Measurements from ENCODE around the gene ABCC11. TPM values are rescaled to one million over a fixed set of nuclear protein-coding genes. Genes with fewer than 3 reads are reported as not detected.
A peak's percentile ranks its signal among the peaks of the same experiment; 100 is the strongest.
"Not testable (repeated sequence)": the region's sequence is repeated elsewhere in the genome, so short reads cannot be mapped to it uniquely, and the experiment has no call there.

Gene ABCC11
- total and polyA plus RNA-seq, 2 experiments from 2014 or later = 0.10 TPM; not detected in 1

GRCh38 chr16:48169896-48170295 lies 77.4 kb downstream of the ABCC11 start:
- Histone ChIP-seq H3K79me2 (replicated peaks; ENCODE audit: insufficient read depth) (no peaks in the 10 kb centered on the region), H2AFZ (no peak overlapping the region), H3K36me3 (ENCODE audit: insufficient read depth) (no peaks in the 10 kb centered on the region), H3F3A (replicated peaks; ENCODE audit: low read depth) (no peaks in the 10 kb centered on the region), H3K9me2 (ENCODE audit: insufficient read depth) (no peaks in the 10 kb centered on the region), H3K4me1 (ENCODE audit: insufficient read depth) (no peaks in the 10 kb centered on the region), H3K27me3 (ENCODE audit: insufficient read depth) (no peaks in the 10 kb centered on the region), H3K4me3 (no peak overlapping the region), H3K4me2 (no peak overlapping the region), H3K27ac (ENCODE audit: low read depth) (no peak overlapping the region), H4K20me1 (replicated peaks; ENCODE audit: insufficient read depth) (no peaks in the 10 kb centered on the region)
- H3K4me1 Mint-ChIP-seq = peaks cover 10% of the 10 kb centered on the region
- H3K27me3 Mint-ChIP-seq (ENCODE audit: insufficient read depth, low read depth, poor library complexity) = peaks cover 6% of the 10 kb centered on the region
- H3K4me3 Mint-ChIP-seq = no peak overlapping the region
- TF ChIP-seq EZH2 (IDR thresholded peaks at IDR 0.05; ENCODE audit: low read depth, unreplicated experiment) = no peak
- TF ChIP-seq ZNF114 (CRISPR knock-in tag; IDR thresholded peaks at IDR 0.05) = no peak
- ATAC-seq (no peak), DNase-seq (ENCODE audit: low spot score) (no peak)
- H3K27ac Mint-ChIP-seq = no peak overlapping the region
- no peaks in the 10 kb centered on the region for H3K9me3 Mint-ChIP-seq
- no peaks in the 10 kb centered on the region for H3K36me3 Mint-ChIP-seq (ENCODE audit: low read depth)

DNA sequence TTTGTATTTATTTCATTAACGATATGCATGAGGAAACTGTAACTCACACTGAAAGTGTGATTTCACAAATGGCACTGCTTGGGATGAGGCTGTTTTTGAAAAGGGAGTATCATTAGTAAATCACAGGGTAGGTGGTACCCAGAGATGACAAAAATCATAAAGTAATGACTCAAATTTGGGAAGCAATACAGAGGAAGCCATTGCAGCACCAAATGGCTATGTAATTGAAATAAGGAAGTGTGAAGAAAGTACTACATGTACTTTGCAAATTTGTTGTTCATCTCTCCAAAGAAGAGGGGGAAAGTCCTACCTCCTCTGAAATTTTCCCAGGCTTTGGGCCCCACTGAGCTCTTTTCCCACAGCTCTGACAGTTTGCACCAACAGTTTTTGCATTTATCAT lies 79.3 kb downstream of the ABCC11 start:
- Histone ChIP-seq H3K27ac (ENCODE audit: low read depth) (no peak overlapping the region), H3F3A (replicated peaks; ENCODE audit: low read depth) (no peaks in the 10 kb centered on the region), H3K79me2 (replicated peaks; ENCODE audit: insufficient read depth) (no peaks in the 10 kb centered on the region), H3K4me2 (no peak overlapping the region), H2AFZ (no peak overlapping the region), H3K36me3 (ENCODE audit: insufficient read depth) (no peaks in the 10 kb centered on the region), H3K4me3 (no peak overlapping the region), H3K9me2 (ENCODE audit: insufficient read depth) (no peaks in the 10 kb centered on the region), H3K27me3 (ENCODE audit: insufficient read depth) (no peaks in the 10 kb centered on the region), H4K20me1 (replicated peaks; ENCODE audit: insufficient read depth) (no peaks in the 10 kb centered on the region), H3K4me1 (ENCODE audit: insufficient read depth) (no peaks in the 10 kb centered on the region)
- ATAC-seq = no peak
- Mint-ChIP-seq H3K27me3 (ENCODE audit: insufficient read depth, low read depth, poor library complexity) (peaks cover 9% of the 10 kb centered on the region), H3K4me3 (no peak overlapping the region), H3K27ac (no peak overlapping the region), H3K36me3 (ENCODE audit: low read depth) (no peaks in the 10 kb centered on the region), H3K4me1 (peaks cover 13% of the 10 kb centered on the region), H3K9me3 (no peaks in the 10 kb centered on the region)
- no peak for DNase-seq (ENCODE audit: low spot score)
- no peak for TF ChIP-seq STAT1 (IDR thresholded peaks at IDR 0.05; ENCODE audit: unreplicated experiment)
- no peak for TF ChIP-seq ETS1 (IDR thresholded peaks at IDR 0.05)

DNA sequence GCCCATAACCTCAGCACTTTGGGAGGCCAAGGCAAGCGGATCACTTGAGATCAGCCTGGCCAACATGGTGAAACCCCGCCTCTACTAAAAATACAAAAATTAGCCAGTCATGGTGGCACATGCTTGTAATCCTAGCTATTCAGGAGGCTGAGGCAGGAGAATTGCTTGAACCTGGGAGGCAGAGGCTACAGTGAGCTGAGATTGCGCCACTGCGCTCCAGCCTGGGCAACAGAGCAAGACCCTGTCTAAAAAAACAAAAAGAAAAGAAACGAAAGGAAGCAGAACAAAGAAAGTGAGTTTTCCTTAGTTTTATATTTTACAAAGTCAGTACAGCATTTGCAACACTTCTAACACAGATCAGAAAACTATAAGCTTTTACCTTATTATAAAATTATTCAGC lies 80.7 kb downstream of the ABCC11 start:
- H3K36me3 Mint-ChIP-seq (ENCODE audit: low read depth); H3K9me2 ChIP-seq (ENCODE audit: insufficient read depth); H3K4me1 ChIP-seq (ENCODE audit: insufficient read depth); H4K20me1 ChIP-seq (replicated peaks; ENCODE audit: insufficient read depth); H3K27ac ChIP-seq (ENCODE audit: low read depth); H3K36me3 ChIP-seq (ENCODE audit: insufficient read depth); H3K9me3 Mint-ChIP-seq; H3F3A ChIP-seq (replicated peaks; ENCODE audit: low read depth); H3K27me3 Mint-ChIP-seq (ENCODE audit: insufficient read depth, low read depth, poor library complexity); H3K27me3 ChIP-seq (ENCODE audit: insufficient read depth); H3K79me2 ChIP-seq (replicated peaks; ENCODE audit: insufficient read depth); H3K4me3 ChIP-seq; DNase-seq (ENCODE audit: low spot score); H3K4me3 Mint-ChIP-seq; ATAC-seq; H3K27ac Mint-ChIP-seq; H3K4me2 ChIP-seq: not testable (repeated sequence)
- 0 out of 2 replicates have a peak overlapping the region, but pooled peaks have one; percentile 94 for H2AFZ ChIP-seq
- H3K4me1 Mint-ChIP-seq = peaks cover 13% of the 10 kb centered on the region
